OCI-LY3 (cell line): ENCODE measurements around the gene TLK1.

Experiments
- H2AFZ ChIP-seq: fragments of 200-600, 300-600 bp; shearing (Covaris generic); 2 replicates; pipeline ENCODE4 v1.6.0; 2014; ENCODE audit warnings: antibody characterized with exemption, low read depth, low read length
- H3K27ac ChIP-seq: fragments of 200-600, 300-600 bp; sonication (generic); 2 replicates; pipeline ENCODE4 v1.5.1; 2014; ENCODE audit warnings: mild to moderate bottlenecking, low read length, moderate library complexity, mixed read lengths
- H3K27me3 ChIP-seq: fragments of 200-600, 300-600 bp; sonication (generic); 2 replicates; pipeline ENCODE4 v1.6.1; 2014; ENCODE audit warnings: low read depth, low read length, mixed read lengths
- H3K36me3 ChIP-seq: fragments of 200-600, 300-600 bp; sonication (generic); replicated peaks from 2 replicates; pipeline ENCODE3; 2014; ENCODE audit warnings: low read depth, low read length, mixed read lengths
- H3K4me1 ChIP-seq: fragments of 300-600, 200-600 bp; sonication (generic); 2 replicates; pipeline ENCODE4 v1.6.1; 2014; ENCODE audit warnings: low read length, mixed read lengths
- H3K4me2 ChIP-seq: fragments of 200-600, 300-600 bp; sonication (generic); 2 replicates; pipeline ENCODE4 v1.6.1; 2014; ENCODE audit warnings: low read length, mixed read lengths
- H3K4me3 ChIP-seq: fragments of 300-600, 200-600 bp; sonication (generic); 2 replicates; pipeline ENCODE4 v1.5.1; 2014; ENCODE audit warnings: antibody characterized with exemption, mild to moderate bottlenecking, low read length, moderate library complexity
- H3K79me2 ChIP-seq: fragments of 300-600, 200-600 bp; shearing (Covaris generic); 2 replicates; pipeline ENCODE4 v1.6.1; 2014; ENCODE audit warnings: mild to moderate bottlenecking, low read length, mixed read lengths
- H3K9ac ChIP-seq: fragments of 300-600, 200-600 bp; shearing (Covaris generic); 2 replicates; pipeline ENCODE4 v1.6.0; 2014; ENCODE audit warnings: mild to moderate bottlenecking, low read length, moderate library complexity
- H3K9me3 ChIP-seq: fragments of 200-600, 300-600 bp; shearing (Covaris generic); 2 replicates; pipeline ENCODE4 v1.6.1; 2014; ENCODE audit warnings: low read length, mixed read lengths; ENCODE audit not compliant: insufficient read depth
- H4K20me1 ChIP-seq: fragments of 200-600, 300-600 bp; sonication (generic); 2 replicates; pipeline ENCODE4 v1.6.1; 2016; ENCODE audit warnings: low read length, mixed read lengths; ENCODE audit not compliant: insufficient read depth
- CTCF ChIP-seq: fragments of 200-600, 300-600 bp; sonication (generic); IDR thresholded peaks from 2 replicates; pipeline ENCODE4 v1.5.1; 2014; ENCODE audit warnings: antibody characterized with exemption, low read length, low read depth
- EZH2phosphoT487 ChIP-seq: fragments of 200-600 bp; shearing (Covaris generic); IDR thresholded peaks from 2 replicates; pipeline ENCODE4 v1.6.1; 2018; ENCODE audit warnings: antibody characterized with exemption, mixed run types, low read depth

Gene TLK1

GRCh38 chr2:171149986-171150693 is 10.6 kb downstream of the TLK1 start:
- no peak overlapping the region for H3K4me3 ChIP-seq
- H3K79me2 ChIP-seq: peaks cover 96% of the 10 kb centered on the region
- peaks cover 22% of the 10 kb centered on the region for H3K4me1 ChIP-seq
- no peak overlapping the region for H2AFZ ChIP-seq
- TF ChIP-seq EZH2phosphoT487: no peak
- TF ChIP-seq CTCF: no peak
- no peak overlapping the region for H3K4me2 ChIP-seq
- H3K9me3 ChIP-seq: no peaks in the 10 kb centered on the region
- no peak overlapping the region for H3K27ac ChIP-seq
- no peaks in the 10 kb centered on the region for H3K36me3 ChIP-seq
- H3K27me3 ChIP-seq: no peaks in the 10 kb centered on the region
- H4K20me1 ChIP-seq: peaks cover 91% of the 10 kb centered on the region
- H3K9ac ChIP-seq: no peak overlapping the region

- H3K9me3 ChIP-seq: no peaks in the 10 kb centered on the region
- peaks cover 14% of the 10 kb centered on the region for H3K4me1 ChIP-seq
- H3K27me3 ChIP-seq: no peaks in the 10 kb centered on the region
- no peak overlapping the region for H3K27ac ChIP-seq
- TF ChIP-seq CTCF (no peak), EZH2phosphoT487 (no peak)
- no peak overlapping the region for H2AFZ ChIP-seq
- peaks cover 96% of the 10 kb centered on the region for H3K79me2 ChIP-seq
- no peaks in the 10 kb centered on the region for H3K36me3 ChIP-seq
- peaks cover 91% of the 10 kb centered on the region for H4K20me1 ChIP-seq
- no peak overlapping the region for H3K9ac ChIP-seq
- H3K4me3 ChIP-seq: no peak overlapping the region
- no peak overlapping the region for H3K4me2 ChIP-seq
These were observed 11.3 kb downstream of the TLK1 start for GRCh38 chr2:171149171-171149938.

DNA sequence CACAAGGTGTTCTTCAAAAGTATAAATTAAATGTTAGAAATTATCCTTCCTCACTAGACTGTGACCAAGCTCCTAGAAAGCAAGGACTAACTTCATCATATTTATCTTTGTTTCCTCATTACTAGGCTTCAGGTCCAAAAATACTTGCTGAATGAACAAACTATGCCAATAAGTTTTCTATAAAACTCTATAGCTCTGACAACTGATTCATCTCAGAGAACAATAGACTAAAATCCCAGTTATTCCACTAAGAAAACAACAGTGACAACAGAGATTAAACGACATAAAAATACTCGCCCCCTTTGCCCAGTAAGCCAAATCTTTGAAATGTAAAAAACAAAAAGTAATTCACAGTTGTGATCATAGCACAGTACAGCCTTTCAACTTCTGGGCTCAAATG is 13.6 kb downstream of the TLK1 start:
- Histone ChIP-seq H3K79me2 (peaks cover 96% of the 10 kb centered on the region), H3K4me1 (peaks cover 8% of the 10 kb centered on the region), H3K27ac (no peak overlapping the region), H2AFZ (no peak overlapping the region), H4K20me1 (peaks cover 90% of the 10 kb centered on the region), H3K27me3 (no peaks in the 10 kb centered on the region), H3K36me3 (no peaks in the 10 kb centered on the region), H3K4me2 (no peak overlapping the region), H3K9me3 (no peaks in the 10 kb centered on the region), H3K4me3 (no peak overlapping the region), H3K9ac (no peak overlapping the region)
- no peak for TF ChIP-seq EZH2phosphoT487
- TF ChIP-seq CTCF: no peak

DNA sequence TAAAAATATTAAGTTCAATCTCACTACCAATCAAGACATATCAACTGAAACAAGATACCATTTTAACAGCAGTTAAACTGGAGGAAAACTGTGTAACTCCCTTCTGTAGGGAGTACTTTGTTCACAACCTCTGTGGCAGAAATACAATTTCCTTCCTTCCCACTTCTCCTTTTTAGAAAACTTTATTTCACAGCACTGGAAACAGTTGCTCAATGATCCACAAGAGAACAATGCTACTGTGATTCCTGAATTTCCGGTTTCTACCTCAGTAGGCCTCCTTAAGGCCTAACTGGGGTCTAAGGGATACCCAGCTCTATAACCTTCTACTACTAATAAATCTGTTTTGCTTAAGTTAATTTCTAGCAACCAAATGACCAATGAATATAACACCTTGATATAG is 14.1 kb downstream of the TLK1 start:
- no peak overlapping the region for H3K4me2 ChIP-seq

More for the DNA sequence above, 14.1 kb downstream of the TLK1 start:
- no peaks in the 10 kb centered on the region for H3K9me3 ChIP-seq
- TF ChIP-seq EZH2phosphoT487: no peak
- no peak for TF ChIP-seq CTCF
- peaks cover 96% of the 10 kb centered on the region for H3K79me2 ChIP-seq
- no peak overlapping the region for H3K27ac ChIP-seq
- peaks cover 8% of the 10 kb centered on the region for H3K4me1 ChIP-seq
- H3K27me3 ChIP-seq: no peaks in the 10 kb centered on the region
- no peak overlapping the region for H3K9ac ChIP-seq
- H3K36me3 ChIP-seq: no peaks in the 10 kb centered on the region
- no peak overlapping the region for H3K4me3 ChIP-seq
- H4K20me1 ChIP-seq: peaks cover 90% of the 10 kb centered on the region
- H2AFZ ChIP-seq: no peak overlapping the region
